Activated CD4-positive, alpha-beta memory T cell treated with anti-CD3 and anti-CD28 coated beads for 36 hours (primary cell): ENCODE results near the gene MRPS27. TPM values are rescaled to one million over a fixed set of nuclear protein-coding genes. Genes with fewer than 3 reads are reported as not detected.

Experiments
- CTCF ChIA-PET: fragments of 350-600 bp; sonication (Branson Sonifier 250); formaldehyde crosslinking; loops from one replicate; lab custom pipeline; 2021; ENCODE audit warnings: antibody characterized with exemption, inconsistent platforms; lab: Charles Lee
- POLR2A ChIA-PET: fragments of 350-600 bp; sonication (Branson Sonifier 250); formaldehyde crosslinking; loops from one replicate; lab custom pipeline; 2021; ENCODE audit warnings: antibody characterized with exemption; lab: Charles Lee
- DNase-seq: peaks from one replicate; pipeline ENCODE4 v3.0.0-alpha.2; 2020
- H3K27ac Mint-ChIP-seq: one replicate; pipeline ENCODE4 v1.8.0; 2021; ENCODE audit warnings: mixed read lengths
- H3K27me3 Mint-ChIP-seq: one replicate; pipeline ENCODE4 v1.8.0; 2021; ENCODE audit warnings: mixed read lengths
- H3K36me3 Mint-ChIP-seq: one replicate; pipeline ENCODE4 v1.8.0; 2021; ENCODE audit warnings: mixed read lengths
- H3K4me1 Mint-ChIP-seq: one replicate; pipeline ENCODE4 v1.8.0; 2021; ENCODE audit warnings: low read depth, mixed read lengths
- H3K4me3 Mint-ChIP-seq: one replicate; pipeline ENCODE4 v1.8.0; 2021; ENCODE audit warnings: mild to moderate bottlenecking, mixed read lengths
- H3K9me3 Mint-ChIP-seq: one replicate; pipeline ENCODE4 v1.8.0; 2021; ENCODE audit warnings: mixed read lengths
- intact Hi-C: fragments of 100-400 bp; cut with micrococcal nuclease; formaldehyde crosslinking; loops from one replicate; pipeline ENCODE4 v1.15.1; 2023
- total RNA-seq, 2 experiments: library from RNA; stranded (reverse); gene quantifications; one replicate each; pipeline ENCODE4 v1.2.3, GENCODE V29; 2021

Gene MRPS27
- total RNA-seq, 2 experiments from 2014 or later = 85.9 to 91.4 TPM

GRCh38 chr5:72355706-72356299 is 35.8 kb upstream of the MRPS27 start:
- no peak overlapping the region for H3K4me3 Mint-ChIP-seq
- peaks cover 34% of the 10 kb centered on the region for H3K36me3 Mint-ChIP-seq
- no peaks in the 10 kb centered on the region for H3K9me3 Mint-ChIP-seq
- H3K27ac Mint-ChIP-seq = no peak overlapping the region
- no peaks in the 10 kb centered on the region for H3K27me3 Mint-ChIP-seq
- no peak for DNase-seq
- ChIA-PET POLR2A (no interaction called here), CTCF (no interaction called here)
- no peaks in the 10 kb centered on the region for H3K4me1 Mint-ChIP-seq
- intact Hi-C loops = no loop called here

GRCh38 chr5:72353046-72353445 is 33.0 kb upstream of the MRPS27 start:
- POLR2A ChIA-PET = no interaction called here
- CTCF ChIA-PET = no interaction called here

GRCh38 chr5:72352616-72353015 is 32.6 kb upstream of the MRPS27 start:
- Mint-ChIP-seq H3K4me3 (no peak overlapping the region), H3K36me3 (peaks cover 17% of the 10 kb centered on the region), H3K27ac (no peak overlapping the region), H3K27me3 (no peaks in the 10 kb centered on the region), H3K4me1 (peaks cover 20% of the 10 kb centered on the region), H3K9me3 (no peaks in the 10 kb centered on the region)
- CTCF ChIA-PET = no interaction called here
- intact Hi-C loops = no loop called here
- POLR2A ChIA-PET = no interaction called here
- no peak for DNase-seq

More at GRCh38 chr5:72353046-72353445, 33.0 kb upstream of the MRPS27 start:
- no peak overlapping the region for H3K27ac Mint-ChIP-seq
- no peak overlapping the region for H3K4me3 Mint-ChIP-seq
- H3K4me1 Mint-ChIP-seq = peaks cover 16% of the 10 kb centered on the region
- no peaks in the 10 kb centered on the region for H3K27me3 Mint-ChIP-seq
- H3K9me3 Mint-ChIP-seq = no peaks in the 10 kb centered on the region
- intact Hi-C loops = no loop called here
- H3K36me3 Mint-ChIP-seq = peaks cover 17% of the 10 kb centered on the region
- DNase-seq = no peak

- intact Hi-C loops = no loop called here
- DNase-seq = no peak
- no peak overlapping the region for H3K4me3 Mint-ChIP-seq
- POLR2A ChIA-PET = no interaction called here
- CTCF ChIA-PET = no interaction called here
- H3K27ac Mint-ChIP-seq = no peak overlapping the region
- peaks cover 29% of the 10 kb centered on the region for H3K4me1 Mint-ChIP-seq
- peaks cover 21% of the 10 kb centered on the region for H3K36me3 Mint-ChIP-seq
- no peaks in the 10 kb centered on the region for H3K9me3 Mint-ChIP-seq
- H3K27me3 Mint-ChIP-seq = no peaks in the 10 kb centered on the region
Measured at GRCh38 chr5:72351376-72351775, 31.3 kb upstream of the MRPS27 start.

GRCh38 chr5:72347801-72348308 is 27.8 kb upstream of the MRPS27 start:
- peaks cover 32% of the 10 kb centered on the region for H3K4me1 Mint-ChIP-seq
- POLR2A ChIA-PET = interaction anchor here (0.6 to 1.7 kb wide), 4 partner anchors 10 to 643 kb away, joined by 3 to 10 read pairs (median 4); partner anchors contain the start of genes MRPS27 and PTCD2
- H3K36me3 Mint-ChIP-seq = peaks cover 41% of the 10 kb centered on the region
- H3K4me3 Mint-ChIP-seq = no peak overlapping the region
- CTCF ChIA-PET = interaction anchor here (1.1 to 1.4 kb wide), 2 partner anchors 18 to 39 kb away, joined by 3 read pairs; no protein-coding TSS in a partner anchor
- H3K27ac Mint-ChIP-seq = peak overlapping the region; percentile 70
- H3K27me3 Mint-ChIP-seq = no peaks in the 10 kb centered on the region
- H3K9me3 Mint-ChIP-seq = no peaks in the 10 kb centered on the region
- intact Hi-C loops = loop anchor here (1.0 to 5.0 kb wide), 4 partner anchors 28 to 256 kb away; partner anchors contain the start of genes MRPS27 and PTCD2
- peak; percentile 35 for DNase-seq

- H3K4me3 Mint-ChIP-seq = no peak overlapping the region
- H3K9me3 Mint-ChIP-seq = no peaks in the 10 kb centered on the region
- H3K4me1 Mint-ChIP-seq = peaks cover 32% of the 10 kb centered on the region
- H3K27me3 Mint-ChIP-seq = no peaks in the 10 kb centered on the region
- ChIA-PET POLR2A (interaction anchor here (0.8 kb wide), 1 partner anchor 27 kb away, joined by 3 read pairs; the partner anchor contains the start of genes MRPS27 and PTCD2), CTCF (no interaction called here)
- intact Hi-C loops = loop anchor here (5.0 kb wide), 1 partner anchor 254 kb away; no protein-coding TSS in a partner anchor
- no peak for DNase-seq
- peaks cover 38% of the 10 kb centered on the region for H3K36me3 Mint-ChIP-seq
- H3K27ac Mint-ChIP-seq = peak overlapping the region; percentile 42
Measured at GRCh38 chr5:72346398-72346797, 26.4 kb upstream of the MRPS27 start.

- Mint-ChIP-seq H3K9me3 (no peaks in the 10 kb centered on the region), H3K36me3 (peaks cover 43% of the 10 kb centered on the region), H3K27ac (no peak overlapping the region), H3K4me1 (no peaks in the 10 kb centered on the region), H3K4me3 (no peak overlapping the region), H3K27me3 (no peaks in the 10 kb centered on the region)
- DNase-seq = no peak
- ChIA-PET POLR2A (no interaction called here), CTCF (interaction anchor here (0.7 kb wide), 1 partner anchor 11 kb away, joined by 3 read pairs; no protein-coding TSS in a partner anchor)
- intact Hi-C loops = no loop called here
Measured at GRCh38 chr5:72338689-72339209, 18.7 kb upstream of the MRPS27 start.

GRCh38 chr5:72337159-72337558 is 17.1 kb upstream of the MRPS27 start:
- Mint-ChIP-seq H3K9me3 (no peaks in the 10 kb centered on the region), H3K4me1 (no peaks in the 10 kb centered on the region), H3K4me3 (no peak overlapping the region), H3K27me3 (no peaks in the 10 kb centered on the region), H3K36me3 (peaks cover 37% of the 10 kb centered on the region), H3K27ac (no peak overlapping the region)
- POLR2A ChIA-PET = interaction anchor here (1.4 kb wide), 1 partner anchor 11 kb away, joined by 5 read pairs; no protein-coding TSS in a partner anchor
- CTCF ChIA-PET = no interaction called here
- intact Hi-C loops = no loop called here
- no peak for DNase-seq

GRCh38 chr5:72330712-72331111 is 10.7 kb upstream of the MRPS27 start:
- no peak for DNase-seq
- peaks cover 50% of the 10 kb centered on the region for H3K36me3 Mint-ChIP-seq
- CTCF ChIA-PET = no interaction called here
- H3K27ac Mint-ChIP-seq = no peak overlapping the region
- POLR2A ChIA-PET = no interaction called here
- H3K9me3 Mint-ChIP-seq = no peaks in the 10 kb centered on the region
- H3K27me3 Mint-ChIP-seq = no peaks in the 10 kb centered on the region
- intact Hi-C loops = no loop called here
- H3K4me1 Mint-ChIP-seq = peaks cover 7% of the 10 kb centered on the region
- no peak overlapping the region for H3K4me3 Mint-ChIP-seq

GRCh38 chr5:72328172-72328571 is 8.1 kb upstream of the MRPS27 start:
- no peak for DNase-seq
- intact Hi-C loops = no loop called here
- Mint-ChIP-seq H3K36me3 (peaks cover 59% of the 10 kb centered on the region), H3K4me1 (peaks cover 11% of the 10 kb centered on the region), H3K4me3 (no peak overlapping the region), H3K27ac (no peak overlapping the region), H3K27me3 (no peaks in the 10 kb centered on the region), H3K9me3 (no peaks in the 10 kb centered on the region)
- CTCF ChIA-PET = no interaction called here
- POLR2A ChIA-PET = no interaction called here

GRCh38 chr5:72326306-72326649 is 6.2 kb upstream of the MRPS27 start:
- no peak for DNase-seq
- Mint-ChIP-seq H3K27ac (no peak overlapping the region), H3K4me3 (no peak overlapping the region), H3K4me1 (peaks cover 16% of the 10 kb centered on the region), H3K36me3 (peaks cover 58% of the 10 kb centered on the region), H3K9me3 (no peaks in the 10 kb centered on the region), H3K27me3 (no peaks in the 10 kb centered on the region)
- ChIA-PET CTCF (interaction anchor here (1.1 kb wide), 1 partner anchor 19 kb away, joined by 4 read pairs; no protein-coding TSS in a partner anchor), POLR2A (no interaction called here)
- intact Hi-C loops = no loop called here

GRCh38 chr5:72325566-72326305 is 5.7 kb upstream of the MRPS27 start:
- POLR2A ChIA-PET = no interaction called here
- intact Hi-C loops = no loop called here
- Mint-ChIP-seq H3K9me3 (no peaks in the 10 kb centered on the region), H3K36me3 (peaks cover 53% of the 10 kb centered on the region), H3K4me1 (peaks cover 16% of the 10 kb centered on the region), H3K4me3 (no peak overlapping the region), H3K27me3 (no peaks in the 10 kb centered on the region), H3K27ac (no peak overlapping the region)
- CTCF ChIA-PET = interaction anchor here (1.1 kb wide), 1 partner anchor 18 kb away, joined by 4 read pairs; no protein-coding TSS in a partner anchor
- no peak for DNase-seq
